ENCODE measurements around the gene GPATCH2L.

GPATCH2L gene

GRCh38 chr14:76123426-76124225, 28.1 kb upstream of the GPATCH2L start:
- Histone ChIP-seq H2AFZ (ENCODE audit: low read depth, low read length, severe bottlenecking) (no peak overlapping the region), H3F3A (ENCODE audit: insufficient read depth) (no peaks in the 10 kb centered on the region), H4K20me1 (ENCODE audit: low read depth, low read length) (no peaks in the 10 kb centered on the region), H3K79me2 (ENCODE audit: insufficient read depth, low read length) (no peaks in the 10 kb centered on the region), H3K4me3 (ENCODE audit: insufficient read depth, low read length, poor library complexity, severe bottlenecking) (no peak overlapping the region), H3K4me2 (ENCODE audit: low read depth, low read length, poor library complexity, severe bottlenecking) (no peak overlapping the region), H3K27me3 (ENCODE audit: low read length) (no peaks in the 10 kb centered on the region), H3K9me3 (ENCODE audit: insufficient read depth, low read length) (no peaks in the 10 kb centered on the region), H3K36me3 (ENCODE audit: low read length) (no peaks in the 10 kb centered on the region), H3K9ac (ENCODE audit: low read length) (no peak overlapping the region), H3K27ac (ENCODE audit: low read depth, low read length) (no peak overlapping the region), H3K9me2 (replicated peaks; ENCODE audit: insufficient read depth, low read length) (no peaks in the 10 kb centered on the region)
- TF ChIP-seq EZH2phosphoT487 (conservative IDR thresholded peaks at IDR 0.05; ENCODE audit: low read length), result no peak
- TF ChIP-seq, protein P1, sequence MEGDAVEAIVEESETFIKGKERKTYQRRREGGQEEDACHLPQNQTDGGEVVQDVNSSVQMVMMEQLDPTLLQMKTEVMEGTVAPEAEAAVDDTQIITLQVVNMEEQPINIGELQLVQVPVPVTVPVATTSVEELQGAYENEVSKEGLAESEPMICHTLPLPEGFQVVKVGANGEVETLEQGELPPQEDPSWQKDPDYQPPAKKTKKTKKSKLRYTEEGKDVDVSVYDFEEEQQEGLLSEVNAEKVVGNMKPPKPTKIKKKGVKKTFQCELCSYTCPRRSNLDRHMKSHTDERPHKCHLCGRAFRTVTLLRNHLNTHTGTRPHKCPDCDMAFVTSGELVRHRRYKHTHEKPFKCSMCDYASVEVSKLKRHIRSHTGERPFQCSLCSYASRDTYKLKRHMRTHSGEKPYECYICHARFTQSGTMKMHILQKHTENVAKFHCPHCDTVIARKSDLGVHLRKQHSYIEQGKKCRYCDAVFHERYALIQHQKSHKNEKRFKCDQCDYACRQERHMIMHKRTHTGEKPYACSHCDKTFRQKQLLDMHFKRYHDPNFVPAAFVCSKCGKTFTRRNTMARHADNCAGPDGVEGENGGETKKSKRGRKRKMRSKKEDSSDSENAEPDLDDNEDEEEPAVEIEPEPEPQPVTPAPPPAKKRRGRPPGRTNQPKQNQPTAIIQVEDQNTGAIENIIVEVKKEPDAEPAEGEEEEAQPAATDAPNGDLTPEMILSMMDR (IDR thresholded peaks at IDR 0.05; ENCODE audit: insufficient read depth, low read length, poor library complexity, severe bottlenecking), result no peak

- H3K27ac ChIP-seq (ENCODE audit: low read depth, low read length), result no peak overlapping the region
- TF ChIP-seq, protein P1 (IDR thresholded peaks at IDR 0.05; ENCODE audit: insufficient read depth, low read length, poor library complexity, severe bottlenecking), result no peak
- no peak for TF ChIP-seq EZH2phosphoT487 (conservative IDR thresholded peaks at IDR 0.05; ENCODE audit: low read length)
- H2AFZ ChIP-seq (ENCODE audit: low read depth, low read length, severe bottlenecking), result no peak overlapping the region
- no peaks in the 10 kb centered on the region for H3F3A ChIP-seq (ENCODE audit: insufficient read depth)
- no peak overlapping the region for H3K9ac ChIP-seq (ENCODE audit: low read length)
- H3K4me2 ChIP-seq (ENCODE audit: low read depth, low read length, poor library complexity, severe bottlenecking), result no peak overlapping the region
- H3K9me2 ChIP-seq (replicated peaks; ENCODE audit: insufficient read depth, low read length), result no peaks in the 10 kb centered on the region
- no peak overlapping the region for H3K4me3 ChIP-seq (ENCODE audit: insufficient read depth, low read length, poor library complexity, severe bottlenecking)
- no peaks in the 10 kb centered on the region for H3K9me3 ChIP-seq (ENCODE audit: insufficient read depth, low read length)
- no peaks in the 10 kb centered on the region for H3K36me3 ChIP-seq (ENCODE audit: low read length)
- no peaks in the 10 kb centered on the region for H4K20me1 ChIP-seq (ENCODE audit: low read depth, low read length)
- H3K79me2 ChIP-seq (ENCODE audit: insufficient read depth, low read length), result no peaks in the 10 kb centered on the region
- H3K27me3 ChIP-seq (ENCODE audit: low read length), result no peaks in the 10 kb centered on the region; the same call in 1 of the 2 replicates
Observed at GRCh38 chr14:76125511-76125910, 26.2 kb upstream of the GPATCH2L start.

DNA sequence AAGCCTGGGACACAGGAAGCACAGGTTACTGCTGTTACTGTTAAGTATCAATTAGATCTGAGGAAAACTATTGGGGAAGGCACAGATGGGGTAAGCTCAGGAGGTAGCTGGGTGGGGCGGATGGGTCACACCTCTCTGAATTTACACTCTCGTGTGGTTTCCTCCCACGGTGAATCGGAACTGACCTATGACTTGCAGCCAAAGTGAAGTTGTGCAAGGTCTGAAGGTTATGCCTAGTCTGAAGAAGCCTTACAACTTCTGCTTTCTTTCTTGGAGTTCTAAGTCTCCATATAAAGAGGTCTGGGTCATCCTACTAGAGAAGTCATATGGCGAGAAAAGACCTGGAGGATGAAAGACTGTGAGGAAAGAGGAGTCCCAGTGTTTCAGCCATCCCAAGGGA, 25.6 kb upstream of the GPATCH2L start:
- H3K27me3 ChIP-seq (ENCODE audit: low read length), result no peaks in the 10 kb centered on the region; the same call in 1 of the 2 replicates
- no peak overlapping the region for H2AFZ ChIP-seq (ENCODE audit: low read depth, low read length, severe bottlenecking)
- no peak overlapping the region for H3K4me2 ChIP-seq (ENCODE audit: low read depth, low read length, poor library complexity, severe bottlenecking)
- H3K9me2 ChIP-seq (replicated peaks; ENCODE audit: insufficient read depth, low read length), result no peaks in the 10 kb centered on the region
- no peaks in the 10 kb centered on the region for H3K36me3 ChIP-seq (ENCODE audit: low read length)
- no peaks in the 10 kb centered on the region for H3F3A ChIP-seq (ENCODE audit: insufficient read depth)
- no peak overlapping the region for H3K9ac ChIP-seq (ENCODE audit: low read length)
- TF ChIP-seq, protein P1 (IDR thresholded peaks at IDR 0.05; ENCODE audit: insufficient read depth, low read length, poor library complexity, severe bottlenecking), result no peak
- TF ChIP-seq EZH2phosphoT487 (conservative IDR thresholded peaks at IDR 0.05; ENCODE audit: low read length), result no peak
- H3K27ac ChIP-seq (ENCODE audit: low read depth, low read length), result no peak overlapping the region
- no peaks in the 10 kb centered on the region for H3K79me2 ChIP-seq (ENCODE audit: insufficient read depth, low read length)
- H4K20me1 ChIP-seq (ENCODE audit: low read depth, low read length), result no peaks in the 10 kb centered on the region
- no peaks in the 10 kb centered on the region for H3K9me3 ChIP-seq (ENCODE audit: insufficient read depth, low read length)
- H3K4me3 ChIP-seq (ENCODE audit: insufficient read depth, low read length, poor library complexity, severe bottlenecking), result no peak overlapping the region

Data from SU-DHL-6 (cell line).